Kidney (tissue), 14 donors: Measurements from ENCODE around the gene MICU2. TPM values are rescaled to one million over a fixed set of nuclear protein-coding genes. Genes with fewer than 3 reads are reported as not detected.

ENCODE experiments used
- DNase-seq, 5 donors: peaks; one replicate each; pipeline ENCODE4 v3.0.0-alpha.2; 2013 to 2020
- FAIRE-seq: peaks from 2 replicates; lab custom pipeline; 2012; peaks lifted over from hg19 to GRCh38; lab: Jason Lieb, UNC
- H3K27ac ChIP-seq, 2 donors: one replicate each; pipeline ENCODE4 v1.7.0; 2013; ENCODE audit warnings: low read depth in 2 of 2, low read length in 2 of 2, inconsistent platforms in 1 of 2
- H3K27me3 ChIP-seq: one replicate; pipeline ENCODE4 v1.7.1; 2013; ENCODE audit warnings: low read length, inconsistent platforms; ENCODE audit not compliant: control insufficient read depth, insufficient read depth
- H3K36me3 ChIP-seq, 3 donors: one replicate each; pipeline versions ENCODE4 v1.7.0 to v1.7.1; 2013; ENCODE audit warnings: low read length in 3 of 3, control low read depth in 1 of 3, inconsistent platforms in 1 of 3; ENCODE audit not compliant: insufficient read depth in 3 of 3, control insufficient read depth in 2 of 3
- H3K4me1 ChIP-seq, 3 donors: one replicate each; pipeline versions ENCODE4 v1.7.0 to v1.7.1; 2013; ENCODE audit warnings: low read length in 3 of 3, inconsistent platforms in 1 of 3, low read depth in 1 of 3; ENCODE audit not compliant: control insufficient read depth in 2 of 3, insufficient read depth in 2 of 3
- H3K4me3 ChIP-seq, 3 donors: one replicate each; pipeline versions ENCODE4 v1.7.0 to v1.8.1; 2013; ENCODE audit warnings: low read length in 3 of 3, control low read depth in 1 of 3, inconsistent platforms in 1 of 3
- H3K9ac ChIP-seq, 3 donors: one replicate each; pipeline versions ENCODE4 v1.7.0 to v1.7.1; 2013; ENCODE audit warnings: low read length in 3 of 3, control low read depth in 1 of 3, inconsistent platforms in 1 of 3
- H3K9me3 ChIP-seq, 3 donors: one replicate each; pipeline versions ENCODE4 v1.7.0 to v1.7.1; 2013; ENCODE audit warnings: low read length in 3 of 3, control low read depth in 1 of 3, inconsistent platforms in 1 of 3; ENCODE audit not compliant: control insufficient read depth in 2 of 3, insufficient read depth in 1 of 3
- intact Hi-C: fragments of 100-400 bp; cut with DNase I; formaldehyde crosslinking; loops from one replicate; pipeline ENCODE4 v1.11.1; 2022
- polyA plus RNA-seq: library from polyadenylated mRNA; stranded (reverse); fragments of 350-450 nt; fragmentation: Illumina TruSeq; extraction: RNeasy Lipid Tissue Mini Kit (QIAGEN cat#74804); gene quantifications from one replicate; pipeline ENCODE4 v1.2.3, GENCODE V29; 2014; ENCODE audit warnings: low read depth, low replicate concordance; ENCODE audit not compliant: insufficient read depth
- total RNA-seq: library from RNA; stranded (reverse); fragmentation: NEBNext Ultra II Directional; extraction: Animal tissue kit (Norgen Biotek cat#: 25700); gene quantifications from one replicate; pipeline ENCODE4 v1.2.1, GENCODE V29; 2021
- TF ChIP-seq, protein P1 (sequence below): IDR thresholded peaks from 3 replicates; pipeline ENCODE4 v1.5.1; 2012; ENCODE audit warnings: mild to moderate bottlenecking, moderate library complexity, borderline replicate concordance; ENCODE audit not compliant: insufficient read depth; ENCODE audit errors: extremely low read depth
- donor health status: control.
- donor health status: control.
- donor health status: control.
- donor health status: control.
- donor health status: control.
- donor health status: DM: yes; HTN: yes; CAD: no.
- donor health status: Normal renal cell carcinoma (clear cell type).

MICU2 gene
- total and polyA plus RNA-seq, 2 donors from 2014 or later = 49.0 to 86.5 TPM

DNA sequence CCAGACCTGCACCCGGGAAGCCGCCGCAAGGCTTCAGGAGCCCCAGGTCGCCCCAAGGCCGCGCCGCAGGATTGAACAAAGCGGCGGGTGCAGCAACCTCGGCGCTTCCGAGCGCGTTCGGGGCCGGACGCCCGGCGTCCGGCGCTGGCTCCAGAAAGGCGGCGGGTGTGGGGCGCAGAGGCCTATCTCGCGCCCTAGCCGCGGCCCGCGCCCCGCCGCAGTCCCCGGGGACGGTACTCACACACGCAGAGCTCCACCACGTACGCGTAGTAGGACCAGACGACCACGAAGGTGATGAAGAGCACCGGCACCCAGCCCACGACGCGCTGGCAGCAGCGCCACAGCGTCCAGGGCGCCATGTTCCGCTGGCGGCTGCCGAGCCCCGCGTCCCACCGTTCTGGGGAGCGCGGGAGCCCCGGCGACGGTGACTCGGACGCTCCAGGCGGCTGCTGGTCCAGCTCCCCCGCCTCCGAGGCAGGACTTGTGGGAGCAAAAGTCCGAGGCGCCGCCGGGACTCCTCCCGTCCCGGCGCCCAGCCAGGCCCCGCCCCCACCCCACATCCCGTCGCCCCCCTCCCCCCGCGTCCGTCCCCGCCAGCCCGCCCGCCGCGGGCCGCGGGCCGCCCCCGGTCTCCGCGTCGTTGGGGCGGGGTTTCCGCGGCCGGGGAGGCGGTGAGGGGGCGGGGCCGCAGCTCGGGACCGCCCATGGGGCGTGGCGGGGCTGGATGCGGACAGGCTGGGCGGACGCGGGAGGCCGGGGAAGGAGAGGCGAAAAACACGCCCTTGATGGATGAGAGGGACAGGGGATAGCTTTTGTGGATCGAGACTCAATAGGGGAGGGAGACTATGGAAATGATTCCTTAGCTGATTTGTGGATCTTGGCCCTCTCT lies 144.9 kb downstream of the MICU2 start, which contains the start of gene ZDHHC20:
Gene ZDHHC20 (minus strand): TSS at position 491 of the 889 bp plus-strand sequence. CDS start 132 bp downstream, at position 359.
- TF ChIP-seq, protein P1, sequence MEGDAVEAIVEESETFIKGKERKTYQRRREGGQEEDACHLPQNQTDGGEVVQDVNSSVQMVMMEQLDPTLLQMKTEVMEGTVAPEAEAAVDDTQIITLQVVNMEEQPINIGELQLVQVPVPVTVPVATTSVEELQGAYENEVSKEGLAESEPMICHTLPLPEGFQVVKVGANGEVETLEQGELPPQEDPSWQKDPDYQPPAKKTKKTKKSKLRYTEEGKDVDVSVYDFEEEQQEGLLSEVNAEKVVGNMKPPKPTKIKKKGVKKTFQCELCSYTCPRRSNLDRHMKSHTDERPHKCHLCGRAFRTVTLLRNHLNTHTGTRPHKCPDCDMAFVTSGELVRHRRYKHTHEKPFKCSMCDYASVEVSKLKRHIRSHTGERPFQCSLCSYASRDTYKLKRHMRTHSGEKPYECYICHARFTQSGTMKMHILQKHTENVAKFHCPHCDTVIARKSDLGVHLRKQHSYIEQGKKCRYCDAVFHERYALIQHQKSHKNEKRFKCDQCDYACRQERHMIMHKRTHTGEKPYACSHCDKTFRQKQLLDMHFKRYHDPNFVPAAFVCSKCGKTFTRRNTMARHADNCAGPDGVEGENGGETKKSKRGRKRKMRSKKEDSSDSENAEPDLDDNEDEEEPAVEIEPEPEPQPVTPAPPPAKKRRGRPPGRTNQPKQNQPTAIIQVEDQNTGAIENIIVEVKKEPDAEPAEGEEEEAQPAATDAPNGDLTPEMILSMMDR = no peak
- no peaks in the 10 kb centered on the region for H3K9me3 ChIP-seq
- no peaks in the 10 kb centered on the region for H3K36me3 ChIP-seq
- intact Hi-C loops = no loop called here
- H3K9ac ChIP-seq = peak within 1 kb of the TSS; percentile 76 to 90 (median 81)
- DNase-seq = peak; percentile 89 to 94 (median 93)
- H3K4me1 ChIP-seq = peaks cover 4 to 9% (median 7%) of the 10 kb centered on the region in 3 donors
- FAIRE-seq = no peak
- no peaks in the 10 kb centered on the region for H3K27me3 ChIP-seq
- H3K27ac ChIP-seq = peak within 1 kb of the TSS; percentile 74
- H3K4me3 ChIP-seq = peak within 1 kb of the TSS; percentile 56 to 90 (median 77)

DNA sequence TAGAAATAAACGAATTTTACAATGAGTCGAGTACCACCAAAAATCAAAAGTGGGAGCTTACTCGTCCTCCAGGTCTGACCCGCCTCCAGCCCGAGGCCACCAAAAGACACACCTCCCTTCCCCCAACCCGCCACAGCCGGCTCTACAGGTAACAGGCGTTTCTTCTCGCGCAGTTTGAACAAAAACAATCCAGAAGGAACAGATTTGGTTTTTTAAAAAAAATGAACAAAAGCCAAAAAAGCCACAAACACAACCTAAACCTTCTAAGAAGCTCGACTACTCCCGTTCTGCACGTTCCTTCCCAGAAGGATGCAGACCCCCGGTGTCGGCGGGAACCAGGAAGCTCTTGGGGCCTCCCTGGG lies 145.5 kb downstream of the MICU2 start:
- peak overlapping the region; percentile 67 to 90 (median 81) for H3K9ac ChIP-seq
- H3K36me3 ChIP-seq = no peaks in the 10 kb centered on the region
- H3K27me3 ChIP-seq = no peaks in the 10 kb centered on the region
- TF ChIP-seq, protein P1 = no peak
- peak overlapping the region; percentile 74 for H3K27ac ChIP-seq
- peaks cover 0 to under 1% (median 0%) of the 10 kb centered on the region in 3 donors for H3K9me3 ChIP-seq
- intact Hi-C loops = no loop called here
- FAIRE-seq (no peak), DNase-seq (peak; percentile 62 to 83 (median 80))
- peaks cover 4 to 9% (median 7%) of the 10 kb centered on the region in 3 donors for H3K4me1 ChIP-seq
- peak overlapping the region; percentile 48 to 90 (median 77) for H3K4me3 ChIP-seq

DNA sequence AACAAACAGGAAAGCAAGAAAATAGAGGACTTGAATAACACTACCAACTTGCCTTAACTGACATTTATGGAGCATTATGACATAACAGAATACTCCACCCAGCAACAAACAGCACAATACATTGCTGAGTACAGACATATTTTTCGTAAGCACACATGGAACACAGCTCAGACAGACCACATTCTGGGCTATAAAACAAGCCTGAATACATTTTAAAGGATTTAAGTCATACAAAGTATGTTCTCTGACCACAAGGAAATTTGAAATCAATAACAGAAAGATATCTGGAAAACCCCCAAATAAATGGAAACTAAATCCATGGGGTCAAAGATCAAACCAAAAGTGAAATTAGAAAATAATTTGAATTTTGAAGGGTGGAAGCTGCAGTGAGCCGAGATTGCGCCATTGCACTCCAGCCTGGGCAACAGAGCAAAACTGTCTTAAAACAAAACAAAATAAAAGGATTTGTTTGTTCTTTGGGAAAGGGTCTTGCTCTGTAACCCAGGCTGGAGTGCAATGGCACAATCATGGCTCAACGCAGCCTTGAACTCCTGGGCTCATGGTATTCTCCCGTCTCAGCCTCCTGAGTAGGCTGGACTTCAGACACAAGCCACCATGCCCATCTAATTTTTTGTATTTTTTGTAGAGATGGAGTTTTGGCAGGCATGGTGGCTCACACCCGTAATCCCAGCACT lies 150.4 kb downstream of the MICU2 start:
- Histone ChIP-seq H3K4me1 (peaks cover 4 to 7% (median 7%) of the 10 kb centered on the region in 3 donors), H3K4me3 (no peak overlapping the region), H3K9me3 (peaks cover 0 to 5% (median 0%) of the 10 kb centered on the region in 3 donors), H3K9ac (no peak overlapping the region), H3K27ac (no peak overlapping the region), H3K27me3 (no peaks in the 10 kb centered on the region), H3K36me3 (no peaks in the 10 kb centered on the region)
- FAIRE-seq = no peak
- TF ChIP-seq, protein P1 = no peak
- no peak for DNase-seq
- intact Hi-C loops = no loop called here
